ENCODE results near the gene ZNF697. TPM values are rescaled to one million over a fixed set of nuclear protein-coding genes. Genes with fewer than 3 reads are reported as not detected.

Gene ZNF697
- 4.0 and 12.0 TPM in 2 replicates for total RNA-seq

GRCh38 chr1:119647734-119648619 is at the start of gene ZNF697:
TSS of gene ZNF697 (minus strand) at chr1:119648266. CDS start at chr1:119626100, 22,166 bp downstream.

Other genes with a start within 250 kb of the ZNF697 start
- not detected in 2 replicates for gene HSD3B2, start 233.1 kb downstream of the ZNF697 start, total RNA-seq
- not detected in 2 replicates for gene HSD3B1, start 141.1 kb downstream of the ZNF697 start, total RNA-seq
- 136 and 198 TPM in 2 replicates for gene PHGDH, start 63.7 kb upstream of the ZNF697 start, total RNA-seq
- gene HMGCS2, start 120.6 kb upstream of the ZNF697 start, total RNA-seq = not detected in 2 replicates
- not detected in 2 replicates for gene REG4, start 163.2 kb upstream of the ZNF697 start, total RNA-seq
- not detected in 2 replicates for gene ADAM30, start 248.2 kb upstream of the ZNF697 start, total RNA-seq

Measured in tracheal epithelial cell (primary cell).